HG03159 (cell line): ENCODE measurements around the gene ESM1.

Source experiments
- ATAC-seq: cut with Tn5 transposase; IDR thresholded peaks from one replicate; pipeline ENCODE4 v1.9.1; 2021; ENCODE audit warnings: mild to moderate bottlenecking, moderate library complexity; ENCODE audit not compliant: unreplicated experiment

ESM1 gene

DNA sequence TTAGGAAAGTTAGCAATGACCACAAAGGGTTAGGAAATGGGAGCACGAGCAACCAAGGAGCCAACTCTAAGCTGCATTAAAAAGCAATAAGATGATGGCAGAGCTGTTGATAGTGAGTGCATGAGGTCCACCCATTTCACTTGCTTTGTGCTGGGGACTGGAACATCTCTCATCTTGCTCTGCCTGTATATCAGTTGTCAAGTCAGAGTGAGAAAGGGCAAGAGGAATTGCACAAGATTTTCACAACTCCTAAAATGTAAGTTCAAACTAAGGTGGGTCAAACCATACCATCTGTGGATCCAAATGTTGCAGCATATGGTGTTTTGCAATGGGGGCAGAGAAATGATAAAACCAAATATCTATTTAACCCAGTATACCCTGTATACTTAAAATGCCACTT, 2.8 kb upstream of the ESM1 start:
- ATAC-seq = no peak

DNA sequence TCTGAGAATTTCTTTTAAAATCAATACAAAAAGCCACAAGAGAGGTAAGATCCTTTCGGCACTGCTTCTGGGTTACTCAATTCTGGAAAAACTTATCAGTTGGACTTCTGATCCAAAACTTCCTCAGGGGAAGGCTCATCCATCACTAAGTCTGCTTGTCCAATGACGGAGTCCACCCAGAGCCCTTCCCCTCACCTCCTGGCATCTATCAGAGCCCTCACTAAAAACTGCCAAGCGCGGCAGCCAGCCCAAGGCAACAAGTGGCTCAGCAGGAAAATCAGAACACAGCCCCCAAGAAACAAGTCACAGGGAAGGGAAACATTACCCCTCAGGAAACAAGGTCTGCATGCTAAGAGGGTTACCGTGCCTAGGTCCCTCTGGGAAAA, 869 bp upstream of the ESM1 start:
- no peak for ATAC-seq

DNA sequence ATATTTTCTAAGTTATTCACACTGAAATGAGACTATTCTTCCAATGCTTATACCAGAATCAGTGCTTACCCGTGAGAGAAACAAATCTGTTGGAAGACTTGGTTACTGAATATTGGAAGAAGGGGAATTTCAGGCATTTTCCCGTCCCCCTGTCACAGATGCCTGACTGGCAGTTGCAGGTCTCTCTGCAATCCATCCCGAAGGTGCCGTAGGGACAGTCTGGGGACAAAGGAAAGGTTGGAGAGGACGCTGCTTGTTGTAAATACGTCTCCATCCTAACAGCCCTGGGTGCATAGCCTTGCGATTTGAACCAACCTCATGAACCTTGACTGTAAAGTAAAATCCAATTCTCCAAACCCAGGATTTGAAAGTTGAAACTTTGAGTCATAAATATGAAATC, 3.5 kb downstream of the ESM1 start:
- ATAC-seq = no peak

DNA sequence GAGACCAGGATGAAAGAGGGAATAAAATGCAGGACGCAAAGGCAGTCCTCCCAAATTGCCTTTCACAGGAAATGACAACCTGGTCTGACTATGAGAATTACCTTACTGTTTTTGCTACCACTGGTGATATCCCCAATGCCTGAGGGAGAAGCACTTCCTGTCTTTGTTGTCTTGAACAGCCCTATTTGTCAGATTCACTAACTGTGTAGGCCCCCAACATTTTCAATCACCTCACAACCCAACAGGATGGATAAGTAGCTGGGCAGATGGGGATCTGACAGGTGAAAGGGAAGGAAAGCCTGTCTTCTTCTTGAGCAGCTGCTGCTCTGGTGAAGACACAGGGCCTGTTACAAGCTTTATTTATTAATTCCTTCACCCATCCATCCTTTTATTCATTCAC, 9.7 kb downstream of the ESM1 start:
- no peak for ATAC-seq

DNA sequence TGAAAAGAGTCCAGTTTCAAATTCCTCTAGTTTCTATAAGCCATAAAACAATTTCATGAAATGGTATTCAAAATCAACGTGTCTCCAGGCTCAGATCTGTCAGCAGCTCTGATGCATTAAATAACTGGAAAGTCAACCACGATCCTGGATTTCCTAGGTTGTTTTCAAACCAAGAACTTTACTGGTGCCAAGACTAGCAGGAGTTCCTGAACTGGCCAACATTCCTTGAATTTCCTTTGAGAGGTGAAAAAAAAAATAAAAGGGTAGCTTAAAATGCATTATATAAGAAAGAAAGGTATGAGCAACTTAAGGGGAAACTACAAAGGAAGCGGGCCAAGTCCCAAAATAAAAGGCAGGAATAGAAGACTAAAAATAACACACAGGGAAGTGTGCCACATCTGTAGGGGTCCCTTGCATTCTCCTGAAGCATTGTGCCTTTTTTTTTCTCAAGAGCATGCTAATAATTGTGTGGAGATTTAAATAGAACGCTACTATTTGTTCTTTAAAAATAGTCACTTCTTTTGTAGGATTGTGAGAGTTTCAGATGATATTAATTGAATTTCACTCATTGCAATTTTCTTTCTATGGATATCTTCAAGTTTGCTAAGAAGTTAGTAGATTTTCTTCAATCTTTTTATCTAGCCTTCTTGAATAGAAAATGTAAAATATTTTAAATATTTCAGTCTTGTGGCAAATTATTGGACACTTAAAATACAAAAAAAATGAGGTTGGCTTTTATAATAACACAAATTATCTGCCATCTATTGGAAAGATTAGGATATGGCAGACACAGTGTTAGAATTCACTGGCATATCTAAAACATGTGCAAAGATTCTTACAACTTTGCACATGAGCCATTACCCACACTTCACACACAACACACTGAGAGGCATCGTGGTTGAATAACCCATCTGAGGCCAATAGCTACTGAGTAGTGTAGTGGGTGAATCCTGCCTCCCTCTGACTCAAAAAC, 15.3 kb downstream of the ESM1 start:
- no peak for ATAC-seq

DNA sequence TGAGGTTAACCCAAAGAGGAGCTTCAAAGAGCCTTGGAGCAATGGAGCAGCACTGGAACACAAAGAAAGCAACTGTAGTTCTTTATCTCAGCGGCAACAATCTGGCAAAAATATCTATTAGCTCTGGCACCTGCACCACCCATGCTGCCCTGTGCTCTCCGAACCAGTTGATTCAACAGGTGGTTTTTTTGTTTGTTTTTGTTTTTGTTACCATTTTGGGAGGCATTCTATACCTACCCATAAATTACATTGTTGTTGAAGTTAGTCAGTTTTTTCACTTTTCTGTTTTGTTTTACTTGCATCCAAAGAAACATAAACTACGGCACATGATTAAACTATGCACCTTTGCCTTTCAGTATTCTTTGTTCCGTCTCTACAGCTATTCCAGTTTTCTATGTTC, 16.2 kb downstream of the ESM1 start:
- no peak for ATAC-seq

DNA sequence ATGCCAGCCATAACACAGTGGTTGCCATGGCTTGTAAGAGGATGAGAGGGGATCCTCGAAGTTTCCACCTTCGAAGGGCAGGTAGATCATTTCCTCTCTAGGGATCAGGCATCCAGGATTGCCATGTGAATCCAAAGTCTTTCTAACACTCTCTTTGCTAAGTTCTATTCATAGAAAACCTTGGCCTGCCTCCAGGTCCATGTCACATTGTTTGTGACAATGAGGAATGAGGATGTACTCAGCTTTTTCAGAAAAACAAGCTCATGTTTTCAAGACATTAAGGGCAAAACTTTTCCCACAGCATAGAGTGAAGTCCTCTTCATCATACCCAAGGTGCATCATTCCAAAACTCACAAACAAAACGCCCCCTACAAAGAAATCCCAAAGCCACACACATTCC, 19.6 kb downstream of the ESM1 start:
- no peak for ATAC-seq

DNA sequence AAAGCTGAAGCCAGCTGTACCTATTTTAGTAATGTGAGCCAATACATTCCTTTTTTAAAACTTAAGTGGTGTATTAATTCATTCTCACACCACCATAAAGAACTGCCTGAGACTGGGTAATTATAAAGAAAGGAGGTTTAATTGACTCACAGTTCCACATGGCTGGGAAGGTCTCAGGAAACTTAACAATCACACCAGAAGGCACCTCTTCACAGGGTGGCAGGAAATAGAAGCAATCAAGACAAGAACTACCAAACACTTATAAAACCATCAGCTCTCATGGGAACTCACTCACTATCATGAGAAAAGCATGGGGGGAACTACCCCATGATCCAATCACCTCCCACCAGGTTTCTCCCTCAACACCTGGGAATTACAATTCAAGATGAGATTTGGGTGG, 21.0 kb downstream of the ESM1 start:
- ATAC-seq = no peak

DNA sequence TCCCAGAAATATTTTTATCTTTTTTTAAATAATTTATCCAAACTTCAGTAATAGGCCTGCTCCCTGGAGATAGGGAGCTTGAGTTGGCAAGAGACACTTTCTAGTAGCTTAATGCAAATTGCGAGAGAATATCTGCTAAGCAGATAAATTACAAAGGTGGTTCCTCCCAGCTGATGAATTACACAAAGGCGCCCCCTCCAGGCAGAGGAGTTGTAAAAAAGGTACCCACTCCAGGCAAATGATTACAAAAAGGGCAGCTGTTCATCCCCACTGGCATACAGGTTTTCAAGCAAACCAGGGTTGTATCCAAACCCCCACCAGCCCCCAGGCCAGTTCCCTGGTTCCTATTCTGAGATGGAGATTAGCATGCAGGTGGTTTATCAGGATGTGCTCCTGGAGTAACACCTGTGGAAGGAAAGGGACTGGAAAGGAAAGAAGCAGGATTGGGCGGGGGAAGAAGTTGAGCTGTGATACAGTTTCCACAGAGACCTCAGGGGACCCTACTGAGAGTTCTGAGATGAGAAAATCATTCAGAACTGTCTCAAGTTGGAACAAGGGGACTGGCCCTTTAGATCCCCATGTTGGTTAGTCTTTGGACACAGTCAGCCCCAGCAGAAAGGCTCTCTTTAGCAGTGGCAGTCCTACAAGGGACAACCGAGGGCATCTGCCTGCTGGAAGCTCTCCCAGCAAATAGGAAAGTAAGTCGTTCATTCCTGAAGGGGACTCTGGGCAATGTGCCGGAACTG, 25.5 kb downstream of the ESM1 start:
- ATAC-seq = no peak

DNA sequence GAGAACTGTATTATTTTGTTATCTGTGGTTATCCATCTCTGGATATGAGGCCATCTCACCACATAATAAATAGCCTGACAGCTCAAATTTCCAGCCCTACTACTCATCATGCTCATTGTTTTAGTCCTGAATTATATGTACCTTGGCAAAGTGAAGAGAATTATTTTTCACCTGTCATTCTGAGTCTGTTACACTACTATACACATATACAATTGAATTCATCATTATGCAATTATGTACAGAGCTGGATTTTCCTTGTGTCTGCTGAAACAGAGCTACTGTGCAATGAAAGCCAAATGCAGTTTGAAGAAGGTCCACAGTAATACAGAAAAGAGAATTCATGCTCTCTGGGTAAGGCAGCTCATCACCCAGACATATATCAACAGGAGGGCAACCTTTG, 28.5 kb downstream of the ESM1 start:
- no peak for ATAC-seq

DNA sequence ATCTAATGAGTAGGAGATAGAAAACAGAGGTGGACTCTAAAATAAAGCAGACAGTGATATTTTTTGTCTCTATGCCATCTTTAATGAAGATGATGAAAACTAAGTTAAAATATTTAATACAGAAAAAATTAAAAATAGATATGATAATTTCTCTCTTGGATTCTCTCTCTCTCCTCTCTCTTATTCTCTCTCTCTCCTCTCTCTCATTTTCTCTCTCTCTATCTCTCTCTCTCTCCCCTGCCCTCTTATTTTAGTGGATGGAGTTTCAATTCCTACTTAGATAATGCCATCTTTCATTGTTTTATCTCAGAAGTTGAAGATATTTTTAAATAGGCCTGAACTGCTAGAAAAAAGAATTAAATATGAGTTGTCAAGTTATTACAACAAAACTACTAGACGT, 38.2 kb downstream of the ESM1 start:
- ATAC-seq = no peak

DNA sequence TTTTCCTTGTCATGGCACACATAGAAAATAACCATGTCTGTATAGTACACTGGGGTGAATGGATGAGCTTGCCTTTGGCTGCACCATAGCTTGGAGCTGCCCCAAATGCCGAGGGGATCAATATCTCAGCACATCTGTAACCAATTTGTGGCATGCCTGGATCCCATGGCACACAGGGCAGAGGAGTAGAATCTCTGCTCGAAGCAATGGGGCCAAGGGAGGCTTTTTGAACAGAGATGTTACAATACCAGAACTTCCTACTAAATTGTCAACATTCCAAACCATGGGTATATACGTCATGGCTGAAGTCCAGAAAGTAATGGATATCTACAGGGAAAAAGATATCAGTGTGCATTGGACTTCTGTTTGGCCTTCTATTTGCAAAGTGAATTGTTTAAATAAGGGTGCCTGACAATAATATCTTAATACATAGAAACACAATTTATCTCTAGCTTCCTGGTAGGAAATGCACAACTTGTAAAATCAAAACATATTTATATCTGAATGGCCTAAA, 39.0 kb downstream of the ESM1 start:
- ATAC-seq = no peak

DNA sequence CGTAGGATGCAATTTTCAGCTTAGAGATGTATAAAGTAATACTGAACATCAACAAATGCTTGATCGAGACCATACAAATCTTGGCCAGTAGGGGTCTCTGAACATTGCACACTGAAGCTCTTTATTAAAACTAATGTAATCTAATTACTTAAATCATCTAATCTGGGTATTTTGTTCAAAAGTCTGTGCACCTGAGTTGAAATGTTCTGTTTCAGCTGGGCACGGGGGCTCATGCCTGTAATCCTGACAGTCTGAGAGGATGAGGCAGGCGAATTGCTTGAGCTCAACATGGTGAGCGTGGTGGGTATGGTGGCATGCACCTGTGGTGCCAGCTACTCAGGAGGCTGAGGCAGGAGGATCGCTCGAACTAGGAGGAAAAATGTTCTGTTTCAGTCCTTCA, 41.0 kb downstream of the ESM1 start:
- peak; percentile 68 for ATAC-seq

DNA sequence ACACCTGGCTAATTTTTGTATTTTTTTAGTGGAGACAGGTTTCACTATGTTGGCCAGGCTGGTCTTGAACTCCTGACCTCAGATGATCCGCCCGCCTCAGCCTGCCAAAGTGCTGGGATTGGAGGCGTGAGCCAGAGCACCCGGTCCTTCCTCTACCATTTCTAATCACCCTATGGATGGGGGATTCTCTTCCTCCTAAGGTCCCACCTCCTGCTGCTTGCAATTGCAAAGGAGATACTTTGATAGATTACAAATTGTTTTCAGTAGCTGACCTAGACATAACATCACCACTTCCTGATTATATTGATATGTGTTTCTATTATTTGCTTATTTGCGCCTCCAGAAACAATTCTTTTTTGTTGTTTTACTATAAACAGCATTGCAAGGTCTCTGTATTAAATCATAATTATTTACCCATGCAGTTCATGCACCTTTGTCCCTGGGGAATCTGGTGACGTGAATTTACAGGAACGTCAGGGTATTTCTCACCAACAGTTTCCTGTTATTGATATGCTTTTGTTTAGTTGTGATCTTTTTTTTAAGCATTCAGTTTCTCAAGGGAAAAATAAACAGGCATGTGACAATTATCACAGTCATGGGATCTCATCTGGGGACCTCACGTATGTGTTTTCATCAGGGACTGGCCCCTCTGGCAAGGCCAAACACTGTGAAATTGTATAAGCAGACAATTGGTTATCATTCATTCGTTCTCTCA, 43.2 kb downstream of the ESM1 start:
- ATAC-seq = no peak

DNA sequence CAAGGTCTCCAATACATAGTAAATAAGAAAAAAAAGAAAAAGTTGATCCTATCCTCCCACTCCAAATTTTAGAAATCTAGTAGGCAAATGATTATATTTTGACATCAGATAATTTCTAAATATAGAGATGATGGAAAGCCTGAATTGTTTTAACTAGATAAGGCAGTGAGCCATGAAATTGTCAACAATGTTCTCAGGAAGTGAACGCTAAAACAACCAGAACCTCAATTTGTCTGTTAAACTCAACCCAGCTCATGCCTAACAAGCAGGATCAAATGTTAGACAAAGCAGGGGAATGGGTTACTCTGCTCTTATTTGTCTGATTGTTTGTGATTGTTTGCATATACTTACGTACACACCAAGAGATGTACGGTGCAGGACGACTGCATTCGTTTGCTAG, 49.2 kb downstream of the ESM1 start:
- ATAC-seq = no peak

DNA sequence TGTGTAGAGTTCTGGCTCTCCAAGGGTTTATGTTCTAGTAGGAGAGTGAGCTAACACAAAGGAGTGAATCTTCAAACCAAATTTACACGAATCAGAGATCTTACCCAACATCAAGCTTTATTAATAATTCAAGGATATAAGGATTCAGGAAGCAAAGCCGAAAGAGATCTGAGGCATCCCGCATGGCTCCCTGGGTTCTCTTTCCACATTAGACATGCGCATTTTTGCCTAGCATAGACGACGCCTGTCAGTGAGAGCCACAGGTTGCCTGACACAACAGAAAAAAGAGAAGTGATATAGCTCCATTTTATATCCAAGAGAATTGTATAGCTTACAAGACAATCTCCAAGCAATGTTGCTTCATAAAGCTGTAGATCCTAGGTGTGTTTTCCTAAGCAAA, 52.6 kb downstream of the ESM1 start:
- ATAC-seq = no peak

DNA sequence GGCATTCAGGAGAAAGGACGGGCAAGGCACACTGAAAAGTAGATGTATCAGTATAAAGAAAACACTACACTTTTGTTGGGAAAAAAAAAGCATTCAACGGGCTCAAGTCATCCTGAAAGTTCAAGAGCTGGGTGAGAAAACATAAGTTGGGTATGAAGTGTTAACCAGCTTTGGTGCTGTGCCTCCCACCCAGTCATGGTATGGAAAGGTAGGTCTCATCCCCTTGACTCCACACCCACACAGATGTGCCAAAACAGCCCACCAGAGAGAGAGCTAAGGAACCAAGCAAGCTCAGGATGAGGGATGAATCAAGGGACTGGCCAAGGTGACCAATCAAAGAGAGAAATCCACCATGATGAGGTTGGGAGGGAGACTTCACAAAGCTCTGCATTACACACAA, 54.7 kb downstream of the ESM1 start:
- ATAC-seq = no peak
